ENCODE data around the gene EDEM2.

DNA sequence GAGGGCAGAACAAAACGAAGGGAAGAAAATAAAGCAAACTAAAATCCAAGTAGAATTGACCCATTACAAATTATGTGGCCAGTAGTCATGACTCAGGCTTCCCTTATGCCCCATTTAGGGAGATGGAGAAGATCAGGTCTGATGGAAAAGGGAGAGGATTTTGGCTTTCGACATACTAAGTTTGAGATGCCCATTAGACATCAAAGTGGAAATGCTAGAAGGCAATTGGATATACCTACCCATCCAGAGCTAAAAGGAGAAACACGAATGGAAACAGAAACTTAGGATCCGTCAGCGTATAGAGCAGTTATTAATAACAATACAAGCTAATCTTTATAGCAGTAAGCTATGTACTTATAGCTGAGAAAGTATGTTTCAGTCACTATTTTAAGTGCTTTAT, 59.3 kb downstream of the EDEM2 start:
- no peak for TF ChIP-seq EZH2 (IDR thresholded peaks at IDR 0.05)
- no peak for TF ChIP-seq POLR2AphosphoS5 (IDR thresholded peaks at IDR 0.05; ENCODE audit: borderline replicate concordance, low read depth, low read length)
